SKM-1 (cell line): ENCODE measurements around the gene SLC66A1.

Experiments used
- DNase-seq: peaks from one replicate; lab custom pipeline; 2025; ENCODE audit not compliant: unreplicated experiment; lab: John Stamatoyannopoulos, UW

SLC66A1 gene

DNA sequence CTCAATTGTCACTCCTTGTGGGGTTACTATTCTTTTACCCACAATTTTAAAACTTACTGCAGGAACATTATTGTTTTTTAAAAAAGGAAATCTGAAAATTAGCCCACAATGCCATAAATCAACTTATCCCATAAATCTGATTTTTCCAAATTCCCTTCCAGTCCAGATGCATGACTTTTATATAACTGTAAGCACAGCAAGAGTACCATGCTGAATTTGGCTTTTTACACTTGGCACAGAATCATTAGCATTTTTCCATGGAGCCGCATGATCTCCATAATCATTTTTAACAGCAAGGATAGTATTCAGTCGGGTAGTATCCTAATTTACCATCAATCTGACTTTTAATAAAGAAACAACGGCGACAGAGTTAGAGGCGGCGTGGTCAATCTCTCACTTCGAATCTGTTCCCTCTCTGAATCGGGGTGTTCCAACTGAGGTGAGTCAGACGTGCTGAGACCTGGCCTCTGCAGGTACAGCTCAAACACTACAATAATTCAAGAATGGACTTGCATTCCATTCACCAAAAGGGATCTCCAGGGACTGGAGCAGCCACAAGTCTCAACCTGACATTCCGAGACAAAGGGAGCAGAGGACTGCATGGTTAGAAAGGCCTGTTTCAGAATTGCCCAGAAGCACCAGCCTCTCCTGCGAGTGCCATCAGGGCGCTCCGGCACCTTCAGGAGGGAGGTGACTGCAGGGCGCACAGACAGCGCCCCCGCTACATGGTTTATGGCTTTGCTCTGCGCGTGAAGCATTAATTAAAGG is 48.9 kb downstream of the SLC66A1 start:
- DNase-seq = no peak

DNA sequence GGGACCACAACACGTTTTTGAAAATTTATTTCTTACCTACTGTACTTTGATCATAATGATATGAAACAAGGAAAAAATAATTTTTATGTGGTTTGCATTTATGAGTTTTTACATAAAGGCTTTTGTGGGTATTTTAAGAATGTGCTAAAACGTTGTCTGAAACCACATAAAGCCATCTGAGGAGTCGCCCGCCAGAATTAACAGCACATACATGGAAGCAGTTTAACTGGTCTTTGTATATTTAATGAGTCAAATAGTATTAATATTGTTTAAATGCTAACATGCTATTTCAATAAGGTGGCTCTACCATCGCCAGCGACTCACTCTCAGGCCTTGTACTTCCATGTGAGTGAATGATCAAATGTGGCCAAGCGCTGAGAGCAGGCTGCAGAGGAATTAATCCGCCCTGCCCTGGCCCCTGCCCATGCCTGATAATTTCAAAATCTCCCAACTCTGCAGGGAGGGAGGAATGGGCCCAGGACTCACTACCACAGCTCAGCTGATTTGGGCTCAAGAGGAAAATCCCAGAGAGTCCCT is 49.6 kb downstream of the SLC66A1 start:
- DNase-seq = no peak

DNA sequence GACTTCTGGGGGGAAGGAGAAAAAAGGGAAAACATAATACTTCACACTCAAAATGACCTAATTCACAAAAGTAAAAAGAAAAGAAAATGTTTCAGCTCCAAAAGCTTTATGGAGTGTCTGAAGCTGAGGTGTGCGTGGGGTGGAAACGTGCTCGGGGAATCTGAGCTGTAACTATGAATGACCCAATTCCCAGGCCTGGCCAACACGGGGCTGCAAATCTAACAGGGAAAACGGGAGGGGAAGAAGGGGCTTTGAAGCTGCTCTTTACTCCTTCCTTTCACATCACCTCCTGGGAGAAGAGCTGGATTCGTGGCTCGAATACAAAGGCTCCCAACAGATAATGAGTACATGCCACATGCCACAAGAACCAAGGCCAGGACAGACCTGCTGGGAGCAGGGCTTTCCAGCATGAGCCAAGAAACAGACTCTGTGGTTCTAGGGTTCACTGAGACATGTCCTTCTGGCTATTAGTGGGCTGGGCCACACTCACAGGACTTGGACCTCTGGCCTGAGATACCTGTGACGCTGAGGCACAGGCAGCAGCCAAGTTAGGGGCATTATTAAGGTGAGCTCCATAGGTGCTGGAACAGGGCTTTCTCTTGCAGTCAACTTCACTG is 51.5 kb downstream of the SLC66A1 start:
- no peak for DNase-seq

DNA sequence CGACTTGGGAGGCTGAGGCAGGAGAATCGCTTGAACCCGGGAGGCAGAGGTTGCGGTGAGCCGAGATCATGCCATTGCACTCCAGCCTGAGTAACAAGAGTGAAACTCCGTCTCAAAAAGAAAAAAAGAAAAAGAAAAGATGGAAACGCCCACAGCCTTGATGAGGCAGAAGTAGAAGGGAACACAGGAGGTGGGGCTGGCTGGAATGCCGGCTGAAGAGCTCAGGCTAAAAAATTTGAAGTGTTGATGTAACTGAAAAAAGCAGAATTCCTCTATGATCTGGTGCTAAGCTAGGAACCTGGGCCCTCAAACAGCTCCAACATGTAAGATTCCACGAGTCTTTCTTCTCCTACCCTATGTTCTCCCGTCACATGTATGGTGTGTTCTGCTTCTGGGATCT is 53.6 kb downstream of the SLC66A1 start:
- DNase-seq = no peak

DNA sequence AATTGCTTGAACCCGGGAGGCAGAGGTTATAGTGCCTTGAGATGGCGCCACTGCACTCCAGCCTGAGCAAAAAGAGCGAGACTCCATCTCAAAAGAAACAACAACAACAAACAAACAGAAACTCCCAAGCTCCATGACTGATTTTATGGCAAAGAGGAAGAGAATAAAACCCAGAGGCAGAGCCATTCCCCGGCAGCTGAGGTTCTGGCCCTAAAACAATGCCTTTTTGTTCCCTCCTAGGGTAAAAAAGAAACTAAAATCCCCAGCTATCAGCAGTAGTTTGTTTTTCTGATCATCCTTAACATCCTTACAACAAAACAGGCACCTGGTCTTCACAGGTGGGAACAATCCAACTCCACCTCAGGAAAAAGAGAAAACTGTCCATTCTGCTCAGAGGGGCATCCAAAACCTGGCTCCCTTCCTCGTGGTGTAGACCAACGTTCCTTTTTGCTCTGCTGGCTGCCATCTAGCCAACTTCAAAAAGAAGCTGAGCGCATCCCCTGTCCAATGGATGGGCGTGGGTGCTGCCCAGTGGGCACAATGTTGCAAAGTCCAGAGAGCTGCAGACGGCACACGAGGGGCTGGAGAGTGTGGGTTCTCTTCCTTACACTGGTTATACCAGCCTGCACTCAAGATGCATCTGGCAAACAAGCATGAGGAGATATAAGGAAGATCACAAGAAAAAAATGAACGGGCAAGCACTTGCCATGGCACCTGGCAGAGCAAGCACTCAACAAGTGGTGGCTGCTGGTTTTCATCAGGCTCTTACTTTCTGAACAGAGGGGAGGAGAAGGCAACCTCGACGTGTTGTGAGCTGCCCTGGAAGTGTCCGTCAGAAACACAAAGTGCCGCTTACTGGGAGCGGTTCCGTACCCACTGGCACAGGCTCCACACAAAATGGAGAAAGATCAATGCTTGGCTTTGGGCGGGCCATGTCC is 54.7 kb downstream of the SLC66A1 start:
- no peak for DNase-seq

DNA sequence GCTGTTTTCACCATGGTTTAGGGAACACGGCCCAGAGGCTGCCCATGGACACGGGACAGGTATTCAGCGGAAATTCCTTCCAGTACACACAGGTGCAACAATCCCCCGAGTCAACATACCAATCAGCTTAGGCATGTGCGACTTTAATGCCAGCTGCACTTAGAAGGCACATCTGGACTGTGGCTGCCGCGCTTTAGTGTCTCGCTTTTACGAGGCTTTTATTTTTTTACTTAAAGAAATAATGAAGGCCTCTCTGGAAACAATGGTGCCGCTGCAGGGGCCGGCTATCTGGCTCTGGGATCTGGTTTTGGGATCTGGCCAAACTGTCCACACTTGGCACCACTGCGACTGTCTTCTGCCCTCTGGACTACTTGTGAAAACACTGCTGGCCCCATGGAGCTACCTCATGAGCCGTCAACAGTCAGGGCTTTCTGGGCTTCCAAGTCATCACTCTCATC is 55.5 kb downstream of the SLC66A1 start:
- DNase-seq = no peak

DNA sequence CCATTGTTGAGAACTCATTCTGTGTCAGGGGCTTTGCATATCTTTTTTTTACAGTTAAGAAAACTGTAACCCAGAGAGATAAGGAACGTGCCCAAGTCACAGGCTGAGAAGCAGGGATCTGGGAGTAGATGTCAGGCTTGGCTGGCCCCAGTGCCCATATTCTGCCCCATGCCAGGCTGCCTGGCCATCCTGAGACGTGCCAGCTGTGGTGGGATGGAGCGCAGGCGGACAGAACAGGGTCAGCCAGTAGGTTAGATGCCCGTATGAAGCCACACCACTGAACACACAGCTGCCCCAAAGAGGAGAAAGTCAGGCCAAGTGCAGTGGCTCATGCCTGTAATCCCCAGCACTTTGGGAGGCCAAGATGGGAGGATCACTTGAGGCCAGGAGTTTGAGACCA is 55.9 kb downstream of the SLC66A1 start:
- DNase-seq = no peak

DNA sequence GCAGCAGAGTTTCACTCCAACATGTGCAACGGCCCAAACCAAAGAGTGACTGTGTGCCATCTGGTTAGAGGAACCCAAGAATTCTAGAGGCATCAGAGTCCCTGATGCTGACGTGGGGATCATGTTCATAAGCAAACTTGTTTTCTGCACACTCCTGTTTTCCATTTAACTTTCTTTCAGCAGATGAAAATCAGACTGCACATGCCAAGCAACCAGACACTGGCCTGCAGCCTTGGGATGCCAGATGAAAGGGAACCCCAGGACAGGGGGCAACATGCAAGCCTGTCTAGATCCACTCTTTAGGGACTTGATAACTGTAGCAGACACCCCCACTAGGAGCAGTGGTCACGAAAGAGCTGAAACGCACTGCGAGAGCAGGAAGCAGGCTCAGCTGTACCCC is 56.8 kb downstream of the SLC66A1 start:
- no peak for DNase-seq

DNA sequence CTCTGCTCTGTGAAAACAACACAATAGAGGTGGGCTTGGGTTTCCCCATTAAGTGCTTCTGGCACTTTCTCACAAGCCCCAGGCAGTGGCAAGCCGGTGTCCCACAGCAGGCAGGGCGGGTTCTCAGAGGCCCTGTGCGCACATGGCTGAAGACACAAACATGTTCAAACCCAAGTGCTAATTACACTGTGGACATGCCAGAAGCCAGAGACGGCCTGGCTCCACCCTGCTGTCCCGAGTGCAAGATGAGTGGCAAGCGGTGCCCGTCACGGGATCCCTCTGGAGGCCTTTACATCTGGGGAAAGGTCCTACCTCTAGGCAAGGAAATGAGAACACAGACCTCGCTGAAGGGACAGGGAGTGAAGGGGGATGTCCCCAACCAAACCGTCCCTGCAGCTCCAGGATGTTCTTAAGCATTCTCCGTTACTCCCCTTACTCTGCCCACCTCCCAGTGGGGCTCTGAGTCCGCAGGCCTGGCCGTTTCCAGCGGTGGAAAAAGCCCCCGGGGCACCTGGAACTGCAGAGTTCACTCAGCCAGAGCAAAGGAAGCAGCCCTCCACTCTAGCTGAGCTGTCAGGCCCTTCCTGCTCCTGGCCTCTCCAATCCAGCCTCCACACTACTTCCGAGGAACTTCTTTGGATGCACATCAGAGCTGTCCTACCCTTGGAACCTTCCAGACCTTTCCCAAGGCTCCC is 57.4 kb downstream of the SLC66A1 start:
- DNase-seq = no peak

DNA sequence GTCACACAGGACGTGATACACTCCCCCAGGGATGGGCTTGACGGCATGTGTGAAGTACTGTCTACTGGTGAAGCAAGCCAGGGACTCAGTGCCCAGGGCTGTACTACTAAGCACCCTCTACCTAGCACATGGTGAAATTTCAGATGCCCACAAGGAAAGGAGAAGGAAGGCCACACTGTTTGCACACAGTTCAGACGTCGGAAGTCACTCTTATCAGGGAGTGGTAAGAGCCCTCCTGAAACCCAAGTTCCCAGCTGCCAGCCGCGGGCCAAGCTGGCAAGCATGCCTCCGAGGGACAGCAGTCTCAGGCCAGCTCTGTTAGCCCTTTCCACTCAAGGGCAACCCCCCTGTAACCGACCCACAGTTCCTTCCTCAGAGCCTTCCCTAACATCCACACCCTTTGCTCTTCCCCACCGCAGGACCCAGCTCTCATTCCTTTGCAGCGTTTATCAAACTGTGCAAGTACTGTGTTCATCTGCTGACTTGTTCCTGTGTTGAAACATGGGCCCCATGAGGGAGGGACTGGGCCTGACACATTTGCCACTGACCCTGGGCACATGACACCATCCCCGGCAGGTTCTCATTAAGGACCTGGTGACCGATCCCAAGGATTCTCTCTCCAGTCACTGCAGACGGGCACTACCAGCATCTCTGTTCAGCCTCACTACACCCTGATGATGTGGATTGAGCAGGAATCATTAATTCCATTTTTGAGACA is 58.5 kb downstream of the SLC66A1 start:
- DNase-seq = no peak

DNA sequence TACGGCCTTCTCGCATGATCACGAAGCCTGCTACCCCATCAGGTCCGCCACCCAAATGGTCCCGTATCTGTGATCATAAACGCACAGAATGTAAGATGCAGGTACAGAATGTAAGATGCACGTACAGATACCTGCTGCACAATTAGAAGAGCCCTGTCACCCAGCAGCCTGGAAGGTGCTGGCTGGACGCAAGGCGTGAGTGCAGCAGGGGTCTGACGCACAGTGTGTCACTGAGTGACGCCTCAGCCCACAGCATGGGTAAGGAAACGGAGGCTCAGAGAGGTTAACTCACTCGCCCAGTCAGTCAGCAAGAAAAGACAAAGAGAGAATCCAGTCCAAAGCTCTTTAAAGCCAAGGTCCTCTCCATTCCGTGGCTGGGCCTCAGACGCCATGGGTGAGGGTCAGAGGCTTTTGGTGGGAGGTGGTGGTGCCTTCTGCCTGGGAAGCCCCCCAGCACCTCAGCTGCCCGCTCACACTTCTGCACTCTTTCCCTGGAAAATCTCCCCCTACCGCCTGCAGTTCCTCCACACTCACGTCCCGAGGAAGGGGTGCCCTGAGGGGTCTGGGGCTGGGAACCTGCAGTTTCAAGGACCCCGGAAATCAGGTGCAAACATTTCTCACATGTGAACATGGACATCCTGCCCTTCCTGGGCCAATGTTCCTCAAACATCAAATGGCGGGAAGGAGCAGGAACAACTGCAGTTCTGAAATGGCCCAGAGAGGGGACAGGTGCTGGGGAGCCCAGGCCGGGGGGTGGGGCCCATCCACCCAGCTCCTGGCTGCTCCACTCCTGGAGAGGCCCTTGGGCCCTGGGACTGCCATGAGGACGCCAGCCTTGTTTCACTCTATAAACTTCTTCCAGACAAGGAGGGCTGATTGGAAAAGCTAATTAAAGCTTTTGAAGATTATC is 59.4 kb downstream of the SLC66A1 start:
- DNase-seq = no peak

DNA sequence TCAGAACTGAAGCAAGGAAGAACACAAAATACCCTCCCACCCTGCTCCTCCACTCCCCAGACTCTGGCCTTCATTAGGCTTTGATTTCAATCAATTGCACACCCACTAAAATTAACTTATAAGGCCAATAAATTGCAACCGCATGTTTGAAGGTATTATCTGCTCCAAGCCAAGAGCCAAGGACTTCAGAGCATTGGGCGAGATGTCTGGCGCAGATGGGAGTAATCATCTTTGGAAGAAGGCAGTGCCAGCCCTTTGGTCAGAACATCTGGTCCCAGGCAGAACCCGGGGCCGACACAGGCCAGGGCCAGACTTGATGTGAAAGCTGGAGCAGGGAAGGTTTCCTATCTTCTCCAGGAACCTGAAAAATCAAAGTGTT is 60.0 kb downstream of the SLC66A1 start:
- no peak for DNase-seq

DNA sequence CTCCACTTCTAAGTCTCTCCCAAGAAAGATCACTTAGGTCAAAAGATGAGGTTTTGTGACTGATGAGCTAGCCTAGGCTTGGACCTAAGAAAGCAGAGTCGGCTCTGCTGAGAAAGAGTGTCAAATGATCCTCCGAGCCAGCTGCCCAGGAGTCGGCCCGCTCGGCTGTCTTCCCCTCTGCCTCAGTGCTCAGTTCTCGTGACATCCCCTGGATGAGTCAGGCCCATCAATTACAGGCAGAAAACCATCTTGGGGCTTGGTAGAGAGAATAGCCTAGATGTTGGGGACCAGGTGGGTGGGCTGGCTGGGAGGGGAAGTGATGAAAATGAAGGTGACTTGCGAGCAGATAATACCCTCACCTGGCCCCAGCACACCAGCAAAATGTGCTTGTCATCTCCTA is 60.5 kb downstream of the SLC66A1 start:
- DNase-seq = no peak

DNA sequence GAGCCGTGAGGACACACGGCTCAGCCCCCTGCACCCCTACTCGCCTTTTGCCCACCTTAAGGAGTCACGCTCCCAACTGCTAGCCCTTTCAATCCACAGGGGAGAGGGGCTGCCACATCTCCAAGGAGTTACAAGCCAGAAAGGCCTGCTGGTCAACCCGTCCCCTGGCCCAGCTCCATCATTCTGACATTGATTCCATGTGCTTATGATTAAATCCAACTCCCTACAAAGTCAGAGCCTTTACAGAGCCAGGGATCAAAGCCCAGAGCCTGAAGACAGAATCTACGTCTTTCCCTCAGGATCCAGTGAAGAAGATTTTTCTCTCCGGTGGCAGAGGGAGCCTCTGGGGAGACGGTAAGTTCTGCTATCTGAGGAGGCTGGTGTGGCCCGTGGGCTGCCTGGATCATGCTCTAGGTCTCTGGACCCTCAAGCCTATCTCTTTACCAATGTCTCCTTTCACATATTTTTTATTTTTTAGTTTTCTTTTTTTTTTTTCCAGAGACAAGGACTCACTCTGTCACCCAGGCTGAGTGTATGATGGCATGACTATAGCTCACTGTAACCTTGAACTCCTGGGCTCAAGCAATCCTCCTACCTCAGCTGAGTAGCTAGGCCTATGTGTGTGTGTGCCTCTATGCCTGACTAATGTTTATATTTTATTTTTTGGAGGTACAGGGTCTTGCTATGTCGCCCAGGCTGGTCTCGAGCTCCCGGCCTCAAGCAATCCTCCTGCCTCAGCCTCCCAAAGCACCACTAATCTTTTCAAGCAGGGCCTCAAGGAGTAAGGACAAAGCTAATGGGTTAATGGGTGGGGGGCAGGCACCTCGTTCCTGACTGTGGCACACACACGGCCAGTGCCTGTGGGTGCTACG is 61.3 kb downstream of the SLC66A1 start:
- DNase-seq = no peak

DNA sequence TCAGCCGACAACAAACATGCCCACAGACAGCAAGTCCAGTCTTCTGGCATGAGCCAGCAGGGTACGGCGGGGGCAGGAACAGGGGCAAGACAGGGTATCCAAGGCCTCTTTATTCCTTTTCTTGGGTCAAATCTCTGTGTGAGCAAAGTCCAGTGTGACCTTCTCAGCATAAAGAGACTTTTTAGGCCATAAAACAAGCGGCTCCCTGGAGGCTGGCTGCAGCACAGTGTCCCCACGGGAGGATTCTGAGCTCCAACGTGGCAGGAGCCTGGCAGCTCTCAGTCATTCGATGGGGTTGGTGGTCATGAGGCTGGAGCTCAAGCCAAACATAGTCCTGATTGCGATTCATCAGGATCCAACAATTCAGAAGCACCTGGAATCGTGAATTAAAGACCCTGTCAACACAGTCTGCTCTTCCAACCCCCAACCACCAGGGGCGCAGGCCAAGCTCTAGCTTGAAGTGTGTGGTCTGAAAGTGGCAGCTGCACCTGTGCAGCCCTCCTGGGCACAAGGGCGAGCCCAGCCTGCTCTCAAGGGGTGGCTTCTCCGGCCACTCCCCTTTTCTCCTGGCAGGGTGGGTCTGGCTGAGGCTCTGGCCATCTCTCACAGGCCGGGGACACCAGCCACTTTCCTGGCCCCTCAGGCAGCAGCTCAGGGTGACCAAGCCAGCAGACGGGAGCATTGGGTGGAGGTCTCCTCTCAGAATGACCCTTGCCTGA is 62.1 kb downstream of the SLC66A1 start:
- DNase-seq = no peak

DNA sequence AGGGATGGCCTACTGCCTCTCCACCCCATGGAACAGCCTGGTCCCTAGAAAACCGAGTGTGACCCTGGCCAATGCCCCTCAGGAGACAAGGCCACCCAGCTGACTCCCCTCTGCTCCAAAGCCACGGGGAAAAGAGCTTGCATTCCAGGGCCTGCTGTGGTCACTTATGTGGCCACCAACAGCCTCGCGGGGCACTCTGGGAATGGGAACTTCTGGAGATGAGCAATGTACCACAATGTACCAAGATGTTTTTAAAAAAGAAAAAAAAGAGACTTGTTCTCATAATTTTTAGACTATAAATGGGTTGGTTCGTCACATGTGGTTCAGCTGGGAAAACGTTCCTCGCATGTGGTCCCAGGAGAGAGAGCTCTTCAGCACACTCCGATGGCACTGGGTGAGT is 62.8 kb downstream of the SLC66A1 start:
- DNase-seq = no peak

DNA sequence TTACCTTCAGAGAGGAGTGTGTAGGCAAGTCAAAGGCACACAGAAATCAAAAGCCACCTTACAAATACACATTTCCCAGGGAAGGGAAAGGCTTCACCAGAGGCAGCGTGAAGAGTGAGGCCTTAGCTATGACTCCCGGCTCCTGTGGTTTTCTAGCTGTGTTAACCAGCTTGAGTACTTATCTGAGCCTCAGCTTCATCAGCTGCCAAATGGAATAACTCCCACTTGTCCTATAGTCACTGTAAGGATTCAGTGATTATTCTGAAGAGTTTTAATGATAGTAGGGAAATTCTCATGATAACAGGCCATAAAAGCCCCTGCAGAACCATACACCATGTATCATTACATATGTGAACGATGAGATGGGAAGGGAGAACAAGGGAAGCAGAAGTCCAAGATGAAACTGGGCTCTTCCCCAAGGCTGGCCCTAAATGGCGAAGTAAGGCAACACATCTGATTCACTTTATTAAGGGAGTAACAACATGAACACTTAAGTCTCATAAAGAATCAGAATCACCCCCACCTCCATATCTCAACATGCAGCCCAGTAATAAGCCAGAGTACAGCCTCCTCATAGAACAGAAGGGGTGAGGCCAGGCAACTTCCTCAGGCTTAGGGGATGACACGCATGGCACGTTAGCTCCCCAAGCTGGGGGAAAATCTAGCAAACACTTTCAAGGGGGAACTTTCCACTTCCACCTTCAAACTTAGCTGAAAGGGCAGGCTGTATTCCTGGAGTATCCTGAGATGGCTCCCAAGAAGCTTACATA is 63.7 kb downstream of the SLC66A1 start:
- DNase-seq = no peak
